Activated naive CD8-positive, alpha-beta T cell treated with anti-CD3 and anti-CD28 coated beads for 36 hours (primary cell): ENCODE results near the gene ARHGEF28. TPM values are rescaled to one million over a fixed set of nuclear protein-coding genes. Genes with fewer than 3 reads are reported as not detected.

Experiments used
- DNase-seq: peaks from one replicate; pipeline ENCODE4 v3.0.0; 2021
- H3K27ac Mint-ChIP-seq: one replicate; pipeline ENCODE4 v1.8.0; 2022; ENCODE audit warnings: mild to moderate bottlenecking, moderate library complexity, mixed read lengths
- H3K27me3 Mint-ChIP-seq: one replicate; pipeline ENCODE4 v1.8.0; 2022; ENCODE audit warnings: mild to moderate bottlenecking, mixed read lengths
- H3K36me3 Mint-ChIP-seq: one replicate; pipeline ENCODE4 v1.8.0; 2021; ENCODE audit warnings: mild to moderate bottlenecking, mixed read lengths
- H3K4me1 Mint-ChIP-seq: one replicate; pipeline ENCODE4 v1.8.0; 2021; ENCODE audit warnings: mixed read lengths
- H3K4me3 Mint-ChIP-seq: one replicate; pipeline ENCODE4 v1.8.0; 2022; ENCODE audit warnings: mild to moderate bottlenecking, moderate library complexity, mixed read lengths
- H3K9me3 Mint-ChIP-seq: one replicate; pipeline ENCODE4 v1.8.0; 2022; ENCODE audit warnings: mixed read lengths
- total RNA-seq, 2 experiments: library from RNA; stranded (reverse); gene quantifications; one replicate each; pipeline ENCODE4 v1.2.3, GENCODE V29; 2021

Gene ARHGEF28
- total RNA-seq, 2 experiments from 2014 or later: not detected

DNA sequence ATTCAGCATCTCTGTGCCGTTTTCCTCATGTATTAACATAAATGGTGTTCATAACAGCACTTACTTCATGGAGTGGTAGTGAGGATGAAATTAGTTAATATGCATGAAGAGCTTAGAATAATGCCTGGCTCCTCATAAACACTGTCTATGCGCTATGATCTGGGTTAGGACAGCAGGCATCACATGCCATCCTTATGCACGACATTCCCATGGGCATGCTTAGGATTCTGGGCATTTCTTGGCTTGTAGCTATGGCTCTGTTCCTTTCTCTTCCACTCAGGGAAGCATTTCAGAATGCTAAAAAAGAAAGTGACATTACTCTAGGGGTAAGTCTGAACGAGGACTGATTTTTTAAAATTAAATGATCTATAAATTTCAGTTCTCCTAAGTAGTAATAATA, 349.8 kb downstream of the ARHGEF28 start:
- Mint-ChIP-seq H3K4me1 (no peaks in the 10 kb centered on the region), H3K27ac (no peak overlapping the region), H3K4me3 (no peak overlapping the region), H3K36me3 (no peaks in the 10 kb centered on the region), H3K9me3 (peaks cover 2% of the 10 kb centered on the region), H3K27me3 (peaks cover 3% of the 10 kb centered on the region)
- no peak for DNase-seq

DNA sequence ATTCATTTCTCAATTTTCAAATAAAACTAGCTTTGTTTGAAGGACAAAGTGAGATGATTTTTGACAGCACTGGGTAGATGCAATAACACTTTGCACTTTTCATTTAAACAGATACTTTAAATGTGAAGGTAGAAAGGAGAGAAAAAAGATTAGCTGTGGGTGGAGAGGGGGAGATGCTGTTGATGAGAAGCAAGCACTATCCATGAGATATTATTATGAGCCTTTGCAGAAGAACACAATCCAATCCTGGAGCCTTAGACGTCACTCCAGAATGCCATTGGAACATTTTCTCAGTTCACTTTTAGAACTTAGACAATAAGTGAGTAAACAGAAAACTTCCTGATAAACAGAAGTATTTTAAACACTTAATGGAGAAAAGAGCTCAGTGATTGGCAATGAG, 351.1 kb downstream of the ARHGEF28 start:
- Mint-ChIP-seq H3K4me3 (no peak overlapping the region), H3K4me1 (no peaks in the 10 kb centered on the region), H3K27ac (no peak overlapping the region), H3K36me3 (no peaks in the 10 kb centered on the region), H3K9me3 (peaks cover 2% of the 10 kb centered on the region), H3K27me3 (peaks cover 3% of the 10 kb centered on the region)
- DNase-seq: no peak

DNA sequence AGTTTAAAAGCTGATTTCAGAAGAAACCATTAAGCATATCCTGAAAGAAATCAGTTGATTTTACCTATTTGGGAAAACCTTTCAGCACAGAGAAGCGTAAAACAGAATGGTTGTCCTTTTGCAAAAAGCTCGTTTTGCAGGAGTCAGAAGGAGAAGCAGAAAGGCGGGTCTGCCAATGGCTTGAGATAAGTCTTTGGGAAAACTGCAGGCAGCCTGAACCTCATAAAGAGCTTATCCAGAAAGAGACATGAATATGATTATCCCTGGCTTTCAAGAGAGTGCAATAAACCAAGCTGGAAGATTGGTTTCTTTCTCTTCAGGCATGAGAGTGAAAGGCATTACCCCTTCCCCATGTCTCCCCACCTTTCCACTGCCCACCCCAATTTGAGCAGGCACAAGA, 353.3 kb downstream of the ARHGEF28 start:
- Mint-ChIP-seq H3K9me3 (no peaks in the 10 kb centered on the region), H3K27ac (no peak overlapping the region), H3K4me1 (no peaks in the 10 kb centered on the region), H3K36me3 (no peaks in the 10 kb centered on the region), H3K4me3 (no peak overlapping the region), H3K27me3 (peaks cover 3% of the 10 kb centered on the region)
- no peak for DNase-seq

DNA sequence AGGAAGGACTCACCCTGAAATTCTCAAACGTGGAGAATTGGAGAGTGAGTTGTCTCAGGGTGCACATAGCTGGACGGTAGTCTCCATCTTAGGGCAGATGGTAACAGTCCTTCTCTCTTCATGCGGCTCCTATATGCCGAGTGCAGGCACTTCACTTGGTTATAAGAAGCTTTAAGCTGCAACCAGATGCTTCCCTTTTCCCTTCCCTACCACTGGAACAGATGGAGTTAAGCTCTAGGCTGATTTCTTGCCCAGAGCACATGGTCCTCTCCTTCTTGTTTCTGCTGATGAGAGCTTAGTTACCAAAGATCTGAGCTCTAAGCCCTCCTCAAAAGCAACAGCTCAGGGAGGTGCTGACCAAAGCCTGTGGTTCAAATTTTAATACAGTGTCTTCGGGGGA, 355.7 kb downstream of the ARHGEF28 start:
- peaks cover 3% of the 10 kb centered on the region for H3K27me3 Mint-ChIP-seq
- no peaks in the 10 kb centered on the region for H3K9me3 Mint-ChIP-seq
- no peak for DNase-seq
- no peak overlapping the region for H3K4me3 Mint-ChIP-seq
- H3K27ac Mint-ChIP-seq: no peak overlapping the region
- H3K36me3 Mint-ChIP-seq: no peaks in the 10 kb centered on the region
- no peaks in the 10 kb centered on the region for H3K4me1 Mint-ChIP-seq

DNA sequence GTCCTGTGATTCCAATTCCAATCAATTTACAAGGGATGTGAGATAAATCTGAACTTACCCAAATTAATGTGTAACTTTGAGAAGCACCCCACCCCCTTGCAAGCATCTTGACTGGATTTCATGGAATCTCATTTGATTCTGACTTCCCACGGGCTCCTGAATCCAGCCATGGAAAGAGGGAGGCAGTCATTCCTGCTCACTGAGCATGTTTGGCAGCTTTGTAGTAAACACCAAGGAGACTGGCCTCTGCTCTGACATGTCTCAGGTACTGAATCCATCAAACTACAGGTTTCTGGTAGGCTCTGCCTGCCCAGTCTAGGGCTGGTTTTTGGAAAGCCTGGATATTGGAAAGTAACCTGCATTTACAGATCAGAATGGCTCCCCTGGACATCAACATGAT, 357.6 kb downstream of the ARHGEF28 start:
- H3K9me3 Mint-ChIP-seq: no peaks in the 10 kb centered on the region
- H3K4me3 Mint-ChIP-seq: no peak overlapping the region
- no peaks in the 10 kb centered on the region for H3K36me3 Mint-ChIP-seq
- no peak for DNase-seq
- no peaks in the 10 kb centered on the region for H3K4me1 Mint-ChIP-seq
- no peak overlapping the region for H3K27ac Mint-ChIP-seq
- H3K27me3 Mint-ChIP-seq: no peaks in the 10 kb centered on the region

DNA sequence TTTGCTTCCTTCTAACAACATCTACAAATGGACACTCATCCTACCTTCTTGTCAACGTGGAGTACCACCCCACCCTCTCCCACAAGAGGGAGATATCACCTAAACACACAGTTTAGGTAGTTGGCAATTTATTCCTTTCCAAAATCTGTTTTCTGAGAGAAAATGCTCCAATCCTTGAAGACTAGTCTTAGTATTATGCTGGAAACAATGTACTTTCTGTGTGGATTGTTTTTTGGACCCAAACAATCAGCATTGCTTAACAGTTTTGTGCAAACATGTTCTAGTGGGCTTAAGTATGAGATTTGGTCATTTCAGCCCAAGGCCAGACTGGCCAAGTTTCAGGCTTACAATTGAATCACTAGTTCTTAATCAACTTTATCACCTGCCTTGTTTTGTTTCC, 359.1 kb downstream of the ARHGEF28 start:
- Mint-ChIP-seq H3K9me3 (no peaks in the 10 kb centered on the region), H3K27me3 (no peaks in the 10 kb centered on the region), H3K27ac (no peak overlapping the region), H3K4me3 (no peak overlapping the region), H3K36me3 (no peaks in the 10 kb centered on the region), H3K4me1 (no peaks in the 10 kb centered on the region)
- no peak for DNase-seq

DNA sequence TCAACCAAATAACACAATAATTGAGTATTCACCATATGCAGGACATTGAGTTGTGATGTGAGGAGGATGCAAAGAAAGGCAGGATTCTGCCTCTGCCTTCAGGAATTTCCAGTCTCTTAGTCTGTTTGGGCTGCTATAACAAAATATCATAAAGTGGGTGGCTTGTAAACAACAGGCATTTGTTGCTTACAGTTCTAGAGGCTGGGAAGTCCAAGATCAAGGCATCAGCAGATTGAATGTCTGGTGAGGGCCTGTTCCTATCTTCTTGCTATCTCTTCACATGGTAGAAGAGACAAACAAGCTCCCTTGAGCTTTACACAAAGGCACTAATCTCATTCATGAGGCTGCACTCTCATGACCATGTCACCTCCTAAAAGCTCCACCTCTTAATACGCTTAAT, 360.7 kb downstream of the ARHGEF28 start:
- Mint-ChIP-seq H3K4me3 (no peak overlapping the region), H3K27me3 (no peaks in the 10 kb centered on the region), H3K27ac (no peak overlapping the region), H3K36me3 (no peaks in the 10 kb centered on the region), H3K9me3 (no peaks in the 10 kb centered on the region), H3K4me1 (no peaks in the 10 kb centered on the region)
- DNase-seq: no peak

DNA sequence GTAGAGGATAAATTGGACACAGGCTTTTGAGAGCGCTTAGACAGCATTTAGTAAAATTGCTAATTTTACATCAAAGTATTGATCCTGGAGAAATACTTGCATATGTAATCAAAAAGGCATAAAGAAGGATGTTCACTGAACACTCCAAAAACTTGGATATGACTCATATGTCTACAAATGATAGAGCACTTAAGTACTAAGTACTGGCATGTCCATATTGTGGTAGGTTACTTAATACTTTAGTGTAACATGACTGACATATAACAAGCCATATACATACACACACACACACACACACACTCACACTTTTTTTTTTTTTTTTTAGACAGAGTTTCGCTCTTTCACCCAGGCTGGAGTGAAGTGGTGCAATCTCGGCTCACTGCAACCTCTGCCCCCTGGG, 361.9 kb downstream of the ARHGEF28 start:
- H3K27ac Mint-ChIP-seq: no peak overlapping the region
- no peak for DNase-seq
- H3K9me3 Mint-ChIP-seq: no peaks in the 10 kb centered on the region
- no peak overlapping the region for H3K4me3 Mint-ChIP-seq
- H3K36me3 Mint-ChIP-seq: no peaks in the 10 kb centered on the region
- no peaks in the 10 kb centered on the region for H3K4me1 Mint-ChIP-seq
- H3K27me3 Mint-ChIP-seq: peaks cover 8% of the 10 kb centered on the region

DNA sequence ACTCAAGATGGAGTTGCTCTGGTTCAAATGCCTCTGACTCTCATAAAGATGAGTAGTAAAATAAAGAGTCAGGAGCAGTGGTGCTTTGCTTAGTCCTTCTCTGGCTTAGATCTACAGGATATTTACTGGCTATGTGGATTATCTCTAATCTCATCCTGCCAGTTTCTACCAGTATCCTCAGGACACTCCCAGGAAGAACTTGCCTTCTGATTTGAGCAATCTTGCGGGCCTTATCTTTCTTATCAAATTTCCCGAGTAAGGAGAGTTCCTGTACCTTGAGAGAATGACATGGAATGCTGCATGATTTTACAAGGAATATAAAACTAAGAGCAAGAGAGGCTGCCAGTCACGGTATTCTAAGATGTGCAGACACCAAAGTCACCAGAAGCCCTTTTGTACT, 364.0 kb downstream of the ARHGEF28 start:
- Mint-ChIP-seq H3K27ac (no peak overlapping the region), H3K4me3 (no peak overlapping the region), H3K27me3 (peaks cover 14% of the 10 kb centered on the region), H3K4me1 (no peaks in the 10 kb centered on the region), H3K9me3 (peaks cover 7% of the 10 kb centered on the region), H3K36me3 (peaks cover 2% of the 10 kb centered on the region)
- DNase-seq: no peak

Other genes with a start within 250 kb of the ARHGEF28 start
- gene FOXD1, start 177.4 kb upstream of the ARHGEF28 start, total RNA-seq: under 1 TPM; 0.45 to 0.58 TPM
- 1,000 to 10,000 TPM; 1,092 to 1,163 TPM for gene BTF3, start 127.8 kb upstream of the ARHGEF28 start, total RNA-seq
- 10 to 100 TPM; 14.3 to 15.6 TPM for gene ANKRA2, start 60.6 kb upstream of the ARHGEF28 start, total RNA-seq
- 10 to 100 TPM; 57.2 to 57.7 TPM for gene UTP15, start 60.5 kb upstream of the ARHGEF28 start, total RNA-seq